Measurements from ENCODE around the gene SEBOX. TPM values are rescaled to one million over a fixed set of nuclear protein-coding genes. Genes with fewer than 3 reads are reported as not detected.

Gene SEBOX
- total and polyA plus RNA-seq, 2 of the 8 experiments (the other 6 are each of a cell fraction or from before 2014, with no cell fraction given) = not detected

- CTCF ChIA-PET (ENCODE audit: partially characterized antibody) = no interaction called here
- H4K8ac ChIP-seq (ENCODE audit: extremely low read depth, insufficient read depth, low read length) = no peak overlapping the region
- H2BK120ac ChIP-seq (replicated peaks; ENCODE audit: low read depth, low read length) = no peak overlapping the region
- peaks cover 9 to 12% of the 10 kb centered on the region in 2 experiments for H4K20me1 ChIP-seq (replicated peaks in 1 of 2; ENCODE audit: control insufficient read depth in 1 of 2, insufficient read depth in 2 of 2, low read length in 2 of 2)
- no peak overlapping the region for H3K4ac ChIP-seq (replicated peaks; ENCODE audit: insufficient read length, low read depth, low read length)
- no peak overlapping the region for H3K14ac ChIP-seq (ENCODE audit: insufficient read length)
- H4K91ac ChIP-seq (replicated peaks; ENCODE audit: insufficient read length, low read length) = no peak overlapping the region
- no peak overlapping the region for H3K9ac ChIP-seq (replicated peaks in 1 of 4; ENCODE audit: extremely low read depth in 1 of 4, low read depth in 3 of 4, low read length in 3 of 4)
- H3K4me3 ChIP-seq (ENCODE audit: extremely low read depth in 1 of 4, insufficient read depth in 2 of 4, low read depth in 3 of 4, low read length in 4 of 4) = no peak overlapping the region
- no peak overlapping the region for H2AK5ac ChIP-seq (ENCODE audit: low read depth, low read length)
- H2AFZ ChIP-seq (ENCODE audit: low read length) = no peak overlapping the region
- WGBS, 2 experiments (ENCODE audit: extremely low coverage in 1 of 2, insufficient coverage in 1 of 2, insufficient read length in 1 of 2, insufficient replicate concordance in 2 of 2, low coverage in 1 of 2, low lambda C conversion rate in 2 of 2, missing lambda C conversion rate in 1 of 2) = 95% methylated on average over 14 of the region's 14 CpGs; no CpG with 5 or more reads in 1 of the 2 experiments
- no peak overlapping the region for H3K23ac ChIP-seq (ENCODE audit: insufficient read length)
- H3K27me3 ChIP-seq (replicated peaks in 1 of 4; ENCODE audit: control insufficient read depth in 3 of 4, extremely low read depth in 1 of 4, insufficient read depth in 3 of 4, low read length in 3 of 4) = no peaks in the 10 kb centered on the region
- FAIRE-seq = no peak
- H3K18ac ChIP-seq (ENCODE audit: extremely low read depth, low read length) = no peak overlapping the region
- no peak overlapping the region for H3K56ac ChIP-seq (replicated peaks; ENCODE audit: insufficient read length, low read depth, low read length)
- H2BK12ac ChIP-seq (ENCODE audit: low read depth, low read length) = no peak overlapping the region
- H2BK20ac ChIP-seq (ENCODE audit: low read length) = no peak overlapping the region
- peaks cover 0 to 1% of the 10 kb centered on the region in 2 experiments; a peak in 2 of 4 replicates for H3K79me2 ChIP-seq (ENCODE audit: control insufficient read depth in 1 of 2, insufficient read depth in 2 of 2, low read length in 2 of 2)
- H3K4me2 ChIP-seq (ENCODE audit: insufficient read depth in 1 of 2, low read depth in 2 of 2, low read length in 2 of 2) = no peak overlapping the region
- peaks cover 10 to 30% (median 21%) of the 10 kb centered on the region in 4 experiments for H3K36me3 ChIP-seq (ENCODE audit: control insufficient read depth in 2 of 4, insufficient read depth in 4 of 4, low read length in 3 of 4)
- DNase-seq (ENCODE audit: low read depth in 1 of 2, low spot score in 2 of 2) = no peak
- peaks cover 0 to 3% (median 0%) of the 10 kb centered on the region in 4 experiments; a peak in 3 of 7 replicates for H3K4me1 ChIP-seq (replicated peaks in 1 of 4; ENCODE audit: control insufficient read depth in 3 of 4, insufficient read depth in 4 of 4, low read length in 3 of 4)
- H2BK5ac ChIP-seq (ENCODE audit: low read depth, low read length) = no peak overlapping the region
- H4K5ac ChIP-seq (ENCODE audit: insufficient read length, low read depth, low read length) = no peak overlapping the region
- no peaks in the 10 kb centered on the region for H3K9me3 ChIP-seq (ENCODE audit: insufficient read depth in 2 of 2, low read depth in 1 of 2, low read length in 1 of 2)
- no peaks in the 10 kb centered on the region for H3K23me2 ChIP-seq (ENCODE audit: low read depth, low read length)
- no peak overlapping the region for H2BK15ac ChIP-seq (ENCODE audit: low read length)
- H3K79me1 ChIP-seq (ENCODE audit: low read depth, low read length) = peaks cover 5% of the 10 kb centered on the region
- POLR2A ChIA-PET (ENCODE audit: partially characterized antibody) = interaction anchor here (1.9 to 9.7 kb wide), 2 partner anchors 11 to 14 kb away, joined by 4 to 92 read pairs; partner anchors contain the start of gene POLDIP2
- H3K27ac ChIP-seq (ENCODE audit: low read depth, low read length) = no peak overlapping the region
- TF ChIP-seq CREB1 (IDR thresholded peaks at IDR 0.05) = no peak
- TF ChIP-seq, protein P1, sequence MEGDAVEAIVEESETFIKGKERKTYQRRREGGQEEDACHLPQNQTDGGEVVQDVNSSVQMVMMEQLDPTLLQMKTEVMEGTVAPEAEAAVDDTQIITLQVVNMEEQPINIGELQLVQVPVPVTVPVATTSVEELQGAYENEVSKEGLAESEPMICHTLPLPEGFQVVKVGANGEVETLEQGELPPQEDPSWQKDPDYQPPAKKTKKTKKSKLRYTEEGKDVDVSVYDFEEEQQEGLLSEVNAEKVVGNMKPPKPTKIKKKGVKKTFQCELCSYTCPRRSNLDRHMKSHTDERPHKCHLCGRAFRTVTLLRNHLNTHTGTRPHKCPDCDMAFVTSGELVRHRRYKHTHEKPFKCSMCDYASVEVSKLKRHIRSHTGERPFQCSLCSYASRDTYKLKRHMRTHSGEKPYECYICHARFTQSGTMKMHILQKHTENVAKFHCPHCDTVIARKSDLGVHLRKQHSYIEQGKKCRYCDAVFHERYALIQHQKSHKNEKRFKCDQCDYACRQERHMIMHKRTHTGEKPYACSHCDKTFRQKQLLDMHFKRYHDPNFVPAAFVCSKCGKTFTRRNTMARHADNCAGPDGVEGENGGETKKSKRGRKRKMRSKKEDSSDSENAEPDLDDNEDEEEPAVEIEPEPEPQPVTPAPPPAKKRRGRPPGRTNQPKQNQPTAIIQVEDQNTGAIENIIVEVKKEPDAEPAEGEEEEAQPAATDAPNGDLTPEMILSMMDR (IDR thresholded peaks at IDR 0.05; ENCODE audit: control extremely low read depth in 1 of 3, insufficient read depth in 1 of 3, low read depth in 1 of 3, low read length in 3 of 3) = no peak
- TF ChIP-seq RNF2 (IDR thresholded peaks at IDR 0.05; ENCODE audit: borderline replicate concordance, low read depth, low read length, missing control alignments, poor library complexity, severe bottlenecking) = no peak
- TF ChIP-seq CBX5 (IDR thresholded peaks at IDR 0.05; ENCODE audit: low read depth, low read length) = no peak
- TF ChIP-seq HDAC2 (IDR thresholded peaks at IDR 0.05; ENCODE audit: borderline replicate concordance in 1 of 2, low read depth in 2 of 2, low read length in 2 of 2) = no peak
- TF ChIP-seq GTF2F1 (IDR thresholded peaks at IDR 0.05; ENCODE audit: borderline replicate concordance, low read depth, low read length) = no peak
- no peak for TF ChIP-seq SP2 (IDR thresholded peaks at IDR 0.05; ENCODE audit: low read length)
- no peak for TF ChIP-seq POLR2A (IDR thresholded peaks at IDR 0.05; ENCODE audit: control extremely low read depth in 1 of 2, low read depth in 2 of 2, low read length in 2 of 2)
These were observed 22.7 kb downstream of the SEBOX start for GRCh38 chr17:28342313-28342712.
